Stimulated activated memory B cell treated with anti-CD40 and anti-IgM and Interleukin-4, amounts not matched to agents 10 μg/mL and 1 μg/mL and 100 μg/mL, for 72 hours (primary cell): ENCODE data around the gene HPS1.

Source experiments
- ATAC-seq: fragments of 150-1000 bp; cut with Tn5 transposase; 2 replicates; pipeline ENCODE4 v1.10.0; 2021
- H3K27ac Mint-ChIP-seq: one replicate; pipeline ENCODE4 v1.8.0; 2022; ENCODE audit warnings: mild to moderate bottlenecking, mixed read lengths
- H3K27me3 Mint-ChIP-seq: one replicate; pipeline ENCODE4 v1.8.0; 2022; ENCODE audit warnings: mixed read lengths
- H3K36me3 Mint-ChIP-seq: one replicate; pipeline ENCODE4 v1.8.0; 2022; ENCODE audit warnings: mixed read lengths
- H3K4me1 Mint-ChIP-seq: one replicate; pipeline ENCODE4 v1.8.0; 2022; ENCODE audit warnings: mixed read lengths
- H3K4me3 Mint-ChIP-seq: one replicate; pipeline ENCODE4 v1.8.0; 2022; ENCODE audit warnings: mild to moderate bottlenecking, moderate library complexity, mixed read lengths
- H3K9me3 Mint-ChIP-seq: one replicate; pipeline ENCODE4 v1.8.0; 2022; ENCODE audit warnings: mixed read lengths

HPS1 gene

GRCh38 chr10:98380493-98381339, 66.0 kb downstream of the HPS1 start:
- no peaks in the 10 kb centered on the region for H3K4me1 Mint-ChIP-seq
- no peaks in the 10 kb centered on the region for H3K9me3 Mint-ChIP-seq
- no peak overlapping the region for H3K4me3 Mint-ChIP-seq
- H3K27ac Mint-ChIP-seq = no peak overlapping the region
- H3K36me3 Mint-ChIP-seq = no peaks in the 10 kb centered on the region
- ATAC-seq = no peak
- peaks cover 3% of the 10 kb centered on the region for H3K27me3 Mint-ChIP-seq

GRCh38 chr10:98378722-98379121, 68.0 kb downstream of the HPS1 start:
- no peak overlapping the region for H3K4me3 Mint-ChIP-seq
- H3K36me3 Mint-ChIP-seq = no peaks in the 10 kb centered on the region
- H3K27me3 Mint-ChIP-seq = peaks cover 16% of the 10 kb centered on the region

GRCh38 chr10:98377536-98377935, 69.2 kb downstream of the HPS1 start:
- Mint-ChIP-seq H3K27ac (no peak overlapping the region), H3K36me3 (no peaks in the 10 kb centered on the region), H3K27me3 (peaks cover 16% of the 10 kb centered on the region), H3K9me3 (no peaks in the 10 kb centered on the region), H3K4me3 (no peak overlapping the region), H3K4me1 (no peaks in the 10 kb centered on the region)
- ATAC-seq = no peak

More at GRCh38 chr10:98378722-98379121, 68.0 kb downstream of the HPS1 start:
- no peaks in the 10 kb centered on the region for H3K4me1 Mint-ChIP-seq
- ATAC-seq = no peak
- no peaks in the 10 kb centered on the region for H3K9me3 Mint-ChIP-seq
- no peak overlapping the region for H3K27ac Mint-ChIP-seq

GRCh38 chr10:98377001-98377400, 69.7 kb downstream of the HPS1 start:
- peaks cover 1% of the 10 kb centered on the region for H3K9me3 Mint-ChIP-seq
- no peaks in the 10 kb centered on the region for H3K36me3 Mint-ChIP-seq
- H3K4me1 Mint-ChIP-seq = no peaks in the 10 kb centered on the region
- ATAC-seq = no peak
- H3K4me3 Mint-ChIP-seq = no peak overlapping the region
- no peak overlapping the region for H3K27ac Mint-ChIP-seq
- peaks cover 20% of the 10 kb centered on the region for H3K27me3 Mint-ChIP-seq

GRCh38 chr10:98376485-98376884, 70.2 kb downstream of the HPS1 start:
- ATAC-seq = no peak
- peaks cover 3% of the 10 kb centered on the region for H3K9me3 Mint-ChIP-seq
- no peaks in the 10 kb centered on the region for H3K36me3 Mint-ChIP-seq
- no peak overlapping the region for H3K4me3 Mint-ChIP-seq
- no peak overlapping the region for H3K27ac Mint-ChIP-seq
- H3K27me3 Mint-ChIP-seq = peaks cover 25% of the 10 kb centered on the region
- no peaks in the 10 kb centered on the region for H3K4me1 Mint-ChIP-seq

GRCh38 chr10:98374217-98374985, 72.3 kb downstream of the HPS1 start:
- no peaks in the 10 kb centered on the region for H3K4me1 Mint-ChIP-seq
- no peak overlapping the region for H3K27ac Mint-ChIP-seq
- no peak overlapping the region for H3K4me3 Mint-ChIP-seq
- no peak for ATAC-seq
- peaks cover 29% of the 10 kb centered on the region for H3K27me3 Mint-ChIP-seq
- H3K9me3 Mint-ChIP-seq = peaks cover 3% of the 10 kb centered on the region
- H3K36me3 Mint-ChIP-seq = no peaks in the 10 kb centered on the region

GRCh38 chr10:98373260-98374040, 73.3 kb downstream of the HPS1 start:
- peaks cover 29% of the 10 kb centered on the region for H3K27me3 Mint-ChIP-seq
- no peak overlapping the region for H3K27ac Mint-ChIP-seq
- H3K9me3 Mint-ChIP-seq = peaks cover 3% of the 10 kb centered on the region
- H3K36me3 Mint-ChIP-seq = no peaks in the 10 kb centered on the region
- H3K4me1 Mint-ChIP-seq = no peaks in the 10 kb centered on the region
- no peak for ATAC-seq
- H3K4me3 Mint-ChIP-seq = no peak overlapping the region

GRCh38 chr10:98370831-98371820, 75.6 kb downstream of the HPS1 start:
- peaks cover 3% of the 10 kb centered on the region for H3K9me3 Mint-ChIP-seq
- H3K4me1 Mint-ChIP-seq = no peaks in the 10 kb centered on the region
- no peaks in the 10 kb centered on the region for H3K36me3 Mint-ChIP-seq
- peaks cover 38% of the 10 kb centered on the region for H3K27me3 Mint-ChIP-seq
- no peak for ATAC-seq
- H3K4me3 Mint-ChIP-seq = no peak overlapping the region
- H3K27ac Mint-ChIP-seq = no peak overlapping the region

GRCh38 chr10:98369801-98370200, 76.9 kb downstream of the HPS1 start:
- no peaks in the 10 kb centered on the region for H3K36me3 Mint-ChIP-seq
- ATAC-seq = no peak
- peaks cover 1% of the 10 kb centered on the region for H3K4me1 Mint-ChIP-seq
- no peak overlapping the region for H3K4me3 Mint-ChIP-seq
- no peak overlapping the region for H3K27ac Mint-ChIP-seq
- H3K27me3 Mint-ChIP-seq = peaks cover 29% of the 10 kb centered on the region
- H3K9me3 Mint-ChIP-seq = peaks cover 3% of the 10 kb centered on the region

- H3K27me3 Mint-ChIP-seq = peaks cover 21% of the 10 kb centered on the region
- no peaks in the 10 kb centered on the region for H3K36me3 Mint-ChIP-seq
- H3K27ac Mint-ChIP-seq = no peak overlapping the region
- H3K4me1 Mint-ChIP-seq = peaks cover 8% of the 10 kb centered on the region
- H3K4me3 Mint-ChIP-seq = no peak overlapping the region
- peaks cover 3% of the 10 kb centered on the region for H3K9me3 Mint-ChIP-seq
- ATAC-seq = no peak
Measured at GRCh38 chr10:98368644-98369043, 78.1 kb downstream of the HPS1 start.

GRCh38 chr10:98367604-98368451, 78.9 kb downstream of the HPS1 start:
- peaks cover 21% of the 10 kb centered on the region for H3K27me3 Mint-ChIP-seq
- no peak for ATAC-seq
- peaks cover 3% of the 10 kb centered on the region for H3K9me3 Mint-ChIP-seq
- no peaks in the 10 kb centered on the region for H3K36me3 Mint-ChIP-seq
- H3K4me3 Mint-ChIP-seq = no peak overlapping the region
- H3K27ac Mint-ChIP-seq = no peak overlapping the region
- peaks cover 8% of the 10 kb centered on the region for H3K4me1 Mint-ChIP-seq
